HG03354 (cell line): ENCODE results near the gene ARL4C.

Source experiments
- ATAC-seq: cut with Tn5 transposase; IDR thresholded peaks from one replicate; pipeline ENCODE4 v1.9.1; 2021; ENCODE audit warnings: mild to moderate bottlenecking; ENCODE audit not compliant: unreplicated experiment, poor library complexity, severe bottlenecking

ARL4C gene

DNA sequence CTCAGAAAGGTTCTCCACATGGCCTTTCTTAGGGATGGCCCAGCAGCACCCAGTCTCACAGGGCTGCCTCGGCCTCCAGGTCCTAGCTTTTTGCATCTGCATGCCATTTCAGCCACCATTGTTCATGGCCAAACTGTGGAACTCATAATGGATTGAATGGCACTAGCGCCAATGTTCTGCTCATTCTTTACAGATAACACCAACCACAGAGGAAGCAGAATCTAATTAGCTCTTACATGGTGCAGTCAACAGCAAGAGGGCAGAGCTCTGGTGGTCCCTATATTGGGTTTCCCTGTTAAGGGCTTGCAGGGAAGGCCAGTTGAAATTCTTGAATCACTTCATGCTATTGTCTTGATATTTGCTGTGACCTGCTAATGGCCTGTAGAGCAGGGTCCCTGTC, 45.6 kb downstream of the ARL4C start:
- ATAC-seq, result no peak

DNA sequence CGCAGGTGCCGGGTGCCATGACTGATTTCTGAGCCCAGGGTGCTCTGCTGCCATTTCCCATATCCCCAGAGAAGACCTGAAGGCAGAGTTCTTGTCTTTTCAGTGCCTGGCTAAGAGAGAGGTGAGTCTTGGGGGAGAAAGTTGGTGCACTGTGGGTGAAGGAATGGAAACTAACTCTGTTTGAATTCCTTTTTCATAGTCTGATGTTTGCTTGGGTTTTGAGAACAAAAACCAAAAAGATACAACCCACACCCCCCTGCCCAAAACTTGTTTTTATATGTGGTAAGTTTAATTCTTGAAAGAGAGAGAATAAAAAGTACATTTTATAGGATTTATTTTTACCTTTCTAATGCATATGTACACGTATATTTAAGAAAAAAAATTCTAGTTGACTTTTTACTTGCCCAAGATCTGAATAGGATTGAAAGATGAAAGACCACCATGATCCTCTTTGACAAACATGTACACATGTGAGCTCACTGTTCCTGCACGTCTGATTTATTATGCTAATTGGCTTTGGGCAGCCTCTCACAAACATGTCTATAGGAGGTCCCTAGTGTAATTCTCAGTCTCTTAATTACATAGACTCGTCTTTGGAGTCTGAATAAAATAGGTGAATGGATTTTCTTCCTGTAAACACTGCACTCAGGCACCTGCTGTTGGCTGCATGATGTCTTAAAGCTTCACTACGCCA, 46.3 kb downstream of the ARL4C start:
- no peak for ATAC-seq

DNA sequence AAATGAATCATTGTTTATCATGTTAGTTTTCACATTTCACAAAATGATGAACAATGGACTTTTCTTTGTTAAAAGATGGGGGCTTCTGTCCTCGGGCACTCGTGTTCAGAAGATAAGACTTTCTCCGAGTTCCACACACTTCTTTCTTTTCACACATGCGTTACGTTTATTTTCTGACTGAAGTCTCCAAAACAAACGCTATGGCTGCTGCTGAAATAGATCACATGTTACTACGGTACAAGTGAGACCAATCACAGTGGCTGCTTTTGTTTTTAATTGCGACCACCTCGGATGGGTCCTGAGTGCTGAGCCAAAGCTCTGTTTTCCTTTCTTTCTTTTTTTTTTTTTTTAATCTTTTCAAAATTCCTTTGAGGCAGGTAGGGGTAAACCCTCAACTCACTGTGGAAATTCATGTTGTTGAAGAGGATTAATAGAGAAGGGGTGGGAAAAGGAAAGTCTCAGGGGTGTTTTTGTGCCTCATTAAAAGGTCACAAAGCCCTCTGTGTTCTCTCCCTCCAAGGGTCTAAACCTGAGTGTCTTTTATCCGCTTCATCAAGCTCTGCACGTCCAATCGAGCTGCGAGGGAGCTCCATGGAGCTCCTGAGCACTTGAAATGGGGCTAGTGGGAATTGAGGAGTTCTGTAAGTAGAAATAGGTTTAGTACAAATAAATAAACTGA, 48.2 kb downstream of the ARL4C start:
- ATAC-seq, result no peak

DNA sequence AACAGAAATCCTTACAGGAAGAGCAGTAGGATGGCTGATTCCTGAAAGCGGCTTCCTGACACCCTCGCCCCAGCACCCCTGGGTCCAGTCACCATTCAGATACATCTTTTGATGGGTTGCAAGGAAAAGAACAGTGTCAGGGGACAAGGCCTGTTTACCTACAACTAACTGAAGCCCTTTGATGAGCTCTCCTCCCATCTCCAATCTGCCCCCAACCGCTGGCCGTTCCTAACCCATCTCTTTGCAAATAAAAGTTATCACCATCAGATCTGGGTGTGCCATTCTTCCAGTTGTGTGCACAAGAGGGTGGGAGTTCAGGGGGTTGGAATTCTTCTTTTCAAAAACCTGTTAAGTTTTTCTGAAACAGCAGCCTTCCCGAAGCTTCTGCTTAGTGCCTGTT, 48.9 kb downstream of the ARL4C start:
- no peak for ATAC-seq

DNA sequence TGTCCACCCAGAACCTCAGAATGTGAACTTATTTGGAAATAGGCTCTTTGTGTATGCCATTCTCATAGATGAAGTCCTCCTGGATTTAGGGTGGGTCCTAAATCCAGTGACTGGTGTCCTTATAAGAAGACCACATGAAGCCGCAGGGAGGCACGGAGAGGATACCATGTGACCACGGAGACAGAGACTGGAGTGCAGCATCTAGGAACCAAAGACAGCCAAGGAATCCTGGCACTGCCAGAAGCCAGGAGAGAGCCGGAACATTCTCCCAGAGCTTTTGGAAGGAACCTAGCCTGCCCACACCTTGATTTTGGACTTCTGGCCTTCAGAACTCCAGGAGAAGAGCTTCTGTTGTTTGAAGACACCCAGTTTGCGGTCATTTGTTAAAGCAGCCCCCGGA, 49.7 kb downstream of the ARL4C start:
- ATAC-seq, result no peak

DNA sequence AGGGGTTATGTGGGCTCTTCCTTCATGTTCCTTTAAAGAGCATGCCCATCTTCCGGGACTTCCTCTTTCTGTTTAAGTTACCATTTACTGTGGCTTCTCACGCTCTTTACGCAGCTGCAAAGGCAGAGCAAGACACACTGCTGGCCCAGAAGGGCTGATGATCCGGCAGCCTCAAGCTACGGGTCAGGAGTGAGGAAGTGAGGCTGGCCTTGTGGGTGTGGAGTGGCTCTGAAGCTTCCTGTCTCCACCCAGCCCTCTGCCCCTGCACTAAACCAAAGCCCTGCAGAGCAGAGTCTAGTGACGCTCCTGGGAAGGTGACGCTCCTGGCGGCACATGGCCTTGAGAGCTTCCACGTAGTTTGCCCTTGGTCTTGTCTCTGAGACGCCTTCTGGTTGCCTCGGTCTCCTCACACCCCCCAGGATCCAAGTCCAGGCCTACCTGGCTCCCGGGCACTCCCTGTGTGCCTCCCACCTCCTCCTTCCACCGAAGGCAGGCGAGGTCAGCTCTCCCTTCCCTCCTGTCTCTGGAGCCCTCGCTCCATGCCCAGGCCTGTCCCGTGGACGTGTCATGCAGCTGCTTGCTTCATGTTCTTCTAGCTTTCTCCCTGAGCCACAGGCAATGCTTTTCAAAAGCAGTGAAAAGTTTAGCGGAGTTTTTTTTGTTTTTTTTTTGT, 50.3 kb downstream of the ARL4C start:
- peak; percentile 95 for ATAC-seq

DNA sequence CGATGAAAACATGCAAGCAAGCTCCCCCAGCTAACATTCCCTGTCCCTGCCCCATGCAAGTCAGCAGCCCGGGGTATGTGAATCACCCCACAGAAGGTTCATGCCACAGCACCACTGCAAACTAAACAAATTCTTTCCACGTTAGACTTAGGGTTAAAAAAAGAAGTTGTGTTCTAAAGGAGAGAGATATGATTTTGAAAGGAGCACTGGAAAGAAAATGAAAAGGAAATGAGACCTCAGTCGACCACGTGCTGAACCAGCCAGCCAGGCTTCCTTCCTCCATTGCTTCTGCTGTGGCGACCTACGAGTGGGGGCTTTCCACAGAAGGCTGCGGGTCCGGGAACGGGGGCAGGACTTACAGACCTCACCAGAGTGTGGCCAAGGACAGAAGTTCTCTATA, 52.0 kb downstream of the ARL4C start:
- ATAC-seq, result no peak

DNA sequence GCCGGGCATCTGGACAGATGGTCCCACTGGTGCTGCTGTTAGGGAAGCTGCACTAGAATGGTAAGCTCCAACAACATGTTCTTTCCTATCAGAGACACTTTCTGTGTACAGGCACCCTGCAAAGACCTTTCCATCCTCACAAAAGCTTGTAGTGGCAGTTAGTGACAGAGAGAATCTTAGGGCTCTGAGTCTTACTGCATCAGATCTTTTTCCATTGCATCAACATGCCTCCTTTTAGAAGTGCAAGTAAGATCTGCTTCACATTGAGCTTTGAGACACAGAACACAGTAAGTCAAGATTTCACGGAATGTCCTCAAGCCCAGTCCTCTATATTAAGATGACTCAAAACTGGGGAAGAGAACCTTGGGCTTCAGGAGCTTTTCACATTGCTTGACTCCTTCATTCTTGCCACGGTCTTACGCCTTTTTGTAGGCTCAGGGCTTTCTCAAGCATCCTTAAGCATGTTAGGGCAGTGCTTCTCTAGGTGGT, 52.6 kb downstream of the ARL4C start:
- ATAC-seq, result no peak
